ENCODE measurements around the gene MLANA. TPM values are rescaled to one million over a fixed set of nuclear protein-coding genes. Genes with fewer than 3 reads are reported as not detected.

Gene MLANA
- total RNA-seq, 6 donors from 2014 or later = not detected

GRCh38 chr9:5917888-5918287 is 27.2 kb downstream of the MLANA start:
- peaks cover 3 to 31% (median 17%) of the 10 kb centered on the region in 4 donors for H3K36me3 ChIP-seq
- no peak for ATAC-seq (ENCODE audit: low FRiP score in 2 of 2)
- 51 to 54% methylated on average over 3 of the region's 3 CpGs for WGBS, 2 donors

GRCh38 chr9:5918460-5918859 is 27.8 kb downstream of the MLANA start:
- TF ChIP-seq CTCF (IDR thresholded peaks at IDR 0.05) = no peak
- TF ChIP-seq POLR2AphosphoS5 (IDR thresholded peaks at IDR 0.05) = no peak
- TF ChIP-seq POLR2A (IDR thresholded peaks at IDR 0.05) = no peak
- TF ChIP-seq EP300 (IDR thresholded peaks at IDR 0.05) = no peak
- Histone ChIP-seq H3K27me3 (no peaks in the 10 kb centered on the region), H3K36me3 (peaks cover 3 to 37% (median 20%) of the 10 kb centered on the region in 4 donors), H3K27ac (no peak overlapping the region), H3K4me1 (peaks cover 0 to 4% (median 0%) of the 10 kb centered on the region in 4 donors), H3K9me3 (no peaks in the 10 kb centered on the region), H3K4me3 (no peak overlapping the region)
- ATAC-seq (ENCODE audit: low FRiP score in 2 of 2) (no peak), DNase-seq (no peak)
- WGBS, 2 donors = 84 to 87% methylated on average over 3 of the region's 3 CpGs

More at GRCh38 chr9:5917888-5918287, 27.2 kb downstream of the MLANA start:
- no peaks in the 10 kb centered on the region for H3K27me3 ChIP-seq
- no peak overlapping the region for H3K4me3 ChIP-seq
- no peaks in the 10 kb centered on the region for H3K9me3 ChIP-seq
- TF ChIP-seq EP300 (IDR thresholded peaks at IDR 0.05) (no peak), CTCF (IDR thresholded peaks at IDR 0.05) (no peak), POLR2AphosphoS5 (IDR thresholded peaks at IDR 0.05) (no peak), POLR2A (IDR thresholded peaks at IDR 0.05) (no peak)
- H3K4me1 ChIP-seq = peaks cover 0 to 4% (median 0%) of the 10 kb centered on the region in 4 donors
- H3K27ac ChIP-seq = peak overlapping the region in 1 of 4 donors; percentile 21
- DNase-seq = peak in 1 of 2 donors; percentile 31

- ATAC-seq (ENCODE audit: low FRiP score in 2 of 2) (no peak), DNase-seq (no peak)
- peaks cover 3 to 57% (median 27%) of the 10 kb centered on the region in 4 donors for H3K36me3 ChIP-seq
- no peaks in the 10 kb centered on the region for H3K27me3 ChIP-seq
- 69 to 89% methylated on average over 2 of the region's 2 CpGs for WGBS, 2 donors
- H3K9me3 ChIP-seq = no peaks in the 10 kb centered on the region
- H3K4me1 ChIP-seq = peaks cover 0 to 4% (median 0%) of the 10 kb centered on the region in 4 donors
- no peak for TF ChIP-seq EP300 (IDR thresholded peaks at IDR 0.05)
- TF ChIP-seq CTCF (IDR thresholded peaks at IDR 0.05) = no peak
- no peak for TF ChIP-seq POLR2AphosphoS5 (IDR thresholded peaks at IDR 0.05)
- no peak for TF ChIP-seq POLR2A (IDR thresholded peaks at IDR 0.05)
- no peak overlapping the region for H3K4me3 ChIP-seq
- H3K27ac ChIP-seq = no peak overlapping the region
Observed at GRCh38 chr9:5920860-5921328, 30.2 kb downstream of the MLANA start.

GRCh38 chr9:5922192-5922591 is 31.5 kb downstream of the MLANA start:
- no peak for TF ChIP-seq EP300 (IDR thresholded peaks at IDR 0.05)
- 69 to 93% methylated on average over 2 of the region's 2 CpGs for WGBS, 2 donors
- Histone ChIP-seq H3K27me3 (no peaks in the 10 kb centered on the region), H3K9me3 (no peaks in the 10 kb centered on the region), H3K27ac (no peak overlapping the region), H3K36me3 (peaks cover 3 to 66% (median 27%) of the 10 kb centered on the region in 4 donors), H3K4me3 (no peak overlapping the region), H3K4me1 (peaks cover 0 to 4% (median 0%) of the 10 kb centered on the region in 4 donors)
- DNase-seq = no peak
- ATAC-seq (ENCODE audit: low FRiP score in 2 of 2) = no peak

GRCh38 chr9:5931657-5932056 is 41.0 kb downstream of the MLANA start:
- Histone ChIP-seq H3K4me3 (no peak overlapping the region), H3K27ac (no peak overlapping the region), H3K9me3 (no peaks in the 10 kb centered on the region), H3K27me3 (no peaks in the 10 kb centered on the region), H3K4me1 (no peaks in the 10 kb centered on the region), H3K36me3 (peaks cover 0 to 17% (median 0%) of the 10 kb centered on the region in 4 donors)
- no peak for DNase-seq
- TF ChIP-seq EP300 (IDR thresholded peaks at IDR 0.05) = no peak
- no peak for TF ChIP-seq POLR2AphosphoS5 (IDR thresholded peaks at IDR 0.05)
- no peak for TF ChIP-seq CTCF (IDR thresholded peaks at IDR 0.05)
- no peak for TF ChIP-seq POLR2A (IDR thresholded peaks at IDR 0.05)
- no peak for ATAC-seq (ENCODE audit: low FRiP score in 2 of 2)
- 94 to 100% methylated on average over 1 of the region's 1 CpG for WGBS, 2 donors

All from upper lobe of left lung (tissue), 6 donors.